Stomach (tissue), 4 donors: ENCODE results near the gene MYH13.

Experiments used
- EP300 ChIP-seq: sonication (generic); formaldehyde crosslinking; IDR thresholded peaks from one replicate; pipeline ENCODE4 v1.6.1; 2017; ENCODE audit warnings: antibody characterized with exemption
- POLR2A ChIP-seq, 4 donors: fragments of 450-650 bp; IDR thresholded peaks; one replicate each; pipeline ENCODE4 v1.6.1; 2016; ENCODE audit warnings: antibody characterized with exemption in 4 of 4, control low read depth in 2 of 4, mild to moderate bottlenecking in 1 of 4, moderate library complexity in 1 of 4
- POLR2AphosphoS5 ChIP-seq, 3 donors: sonication (generic); formaldehyde crosslinking; IDR thresholded peaks; one replicate each; pipeline ENCODE4 v1.6.1; 2016; ENCODE audit warnings: antibody characterized with exemption in 3 of 3
- TF ChIP-seq, protein P1 (sequence below), 7 experiments: fragments of 450-650 bp in 4 of 7; fragments of 200-600 bp in 3 of 7; sonication (generic) in 3 of 7; IDR thresholded peaks; one replicate each; pipeline ENCODE4 v1.5.1; 2016 to 2019; ENCODE audit warnings: antibody characterized with exemption in 7 of 7, control low read depth in 2 of 7, mild to moderate bottlenecking in 1 of 7

DNA sequence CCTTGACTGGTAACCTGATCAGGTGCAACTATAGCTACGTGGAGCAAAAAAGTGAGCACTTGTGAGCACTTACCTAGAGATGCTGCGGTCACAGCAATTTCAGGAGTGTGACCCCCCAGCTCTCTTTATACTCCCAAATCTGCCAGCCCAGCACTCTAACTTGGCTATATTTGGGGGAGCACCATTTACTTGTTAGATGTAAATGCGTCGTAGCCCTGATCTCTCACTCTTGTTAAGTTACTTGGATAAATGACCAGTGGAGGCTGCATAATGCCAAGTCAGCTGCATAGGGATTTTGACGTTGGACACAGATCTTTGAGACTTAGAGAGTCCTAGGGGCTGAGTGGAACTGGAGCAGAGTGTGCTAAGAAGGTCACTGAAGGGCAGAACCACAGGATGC lies at the start of gene MYH13:
- TF ChIP-seq POLR2A (IDR thresholded peaks at IDR 0.05) = no peak
- TF ChIP-seq, protein P1, sequence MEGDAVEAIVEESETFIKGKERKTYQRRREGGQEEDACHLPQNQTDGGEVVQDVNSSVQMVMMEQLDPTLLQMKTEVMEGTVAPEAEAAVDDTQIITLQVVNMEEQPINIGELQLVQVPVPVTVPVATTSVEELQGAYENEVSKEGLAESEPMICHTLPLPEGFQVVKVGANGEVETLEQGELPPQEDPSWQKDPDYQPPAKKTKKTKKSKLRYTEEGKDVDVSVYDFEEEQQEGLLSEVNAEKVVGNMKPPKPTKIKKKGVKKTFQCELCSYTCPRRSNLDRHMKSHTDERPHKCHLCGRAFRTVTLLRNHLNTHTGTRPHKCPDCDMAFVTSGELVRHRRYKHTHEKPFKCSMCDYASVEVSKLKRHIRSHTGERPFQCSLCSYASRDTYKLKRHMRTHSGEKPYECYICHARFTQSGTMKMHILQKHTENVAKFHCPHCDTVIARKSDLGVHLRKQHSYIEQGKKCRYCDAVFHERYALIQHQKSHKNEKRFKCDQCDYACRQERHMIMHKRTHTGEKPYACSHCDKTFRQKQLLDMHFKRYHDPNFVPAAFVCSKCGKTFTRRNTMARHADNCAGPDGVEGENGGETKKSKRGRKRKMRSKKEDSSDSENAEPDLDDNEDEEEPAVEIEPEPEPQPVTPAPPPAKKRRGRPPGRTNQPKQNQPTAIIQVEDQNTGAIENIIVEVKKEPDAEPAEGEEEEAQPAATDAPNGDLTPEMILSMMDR (IDR thresholded peaks at IDR 0.05) = no peak
- no peak for TF ChIP-seq POLR2AphosphoS5 (IDR thresholded peaks at IDR 0.05)
- no peak for TF ChIP-seq EP300
